ENCODE data around the gene BAIAP2L1.

The BAIAP2L1 gene

DNA sequence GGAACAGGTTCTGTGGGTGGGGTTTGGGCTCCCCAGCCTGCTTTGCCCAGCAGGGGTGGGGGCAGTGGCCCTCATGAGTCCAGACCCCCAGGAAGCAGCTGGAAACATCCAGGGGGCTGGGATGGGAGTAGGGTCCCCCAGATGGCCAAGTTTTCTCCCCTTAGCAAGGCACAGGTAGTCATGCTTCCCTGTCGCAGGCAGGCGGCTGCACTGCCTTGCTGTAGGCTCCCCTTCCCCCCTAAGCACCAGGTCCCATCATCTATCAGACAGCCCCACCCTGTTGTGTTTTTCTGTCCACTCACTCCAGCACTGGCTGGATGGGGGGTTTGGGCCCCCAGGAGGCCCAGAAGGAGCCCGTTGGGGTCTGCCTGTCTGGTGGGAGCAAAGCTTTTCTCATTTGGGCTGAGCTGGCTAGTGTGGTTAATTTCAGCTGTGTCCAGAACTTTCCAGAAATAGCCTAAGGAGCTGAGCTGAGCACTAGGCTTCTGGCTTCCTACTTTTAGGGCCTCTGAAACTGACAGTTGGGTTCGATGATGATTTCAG is 111.5 kb downstream of the BAIAP2L1 start:
- Mint-ChIP-seq H3K27me3 (no peaks in the 10 kb centered on the region), H3K9me3 (no peaks in the 10 kb centered on the region), H3K4me3 (no peak overlapping the region), H3K4me1 (peaks cover 8% of the 10 kb centered on the region), H3K27ac (ENCODE audit: low read depth) (no peak overlapping the region), H3K36me3 (ENCODE audit: insufficient read depth) (peaks cover 5% of the 10 kb centered on the region)
- DNase-seq (ENCODE audit: low spot score in 2 of 2) (no peak), ATAC-seq (replicated peaks; ENCODE audit: extremely low read depth, poor library complexity, severe bottlenecking) (no peak)

DNA sequence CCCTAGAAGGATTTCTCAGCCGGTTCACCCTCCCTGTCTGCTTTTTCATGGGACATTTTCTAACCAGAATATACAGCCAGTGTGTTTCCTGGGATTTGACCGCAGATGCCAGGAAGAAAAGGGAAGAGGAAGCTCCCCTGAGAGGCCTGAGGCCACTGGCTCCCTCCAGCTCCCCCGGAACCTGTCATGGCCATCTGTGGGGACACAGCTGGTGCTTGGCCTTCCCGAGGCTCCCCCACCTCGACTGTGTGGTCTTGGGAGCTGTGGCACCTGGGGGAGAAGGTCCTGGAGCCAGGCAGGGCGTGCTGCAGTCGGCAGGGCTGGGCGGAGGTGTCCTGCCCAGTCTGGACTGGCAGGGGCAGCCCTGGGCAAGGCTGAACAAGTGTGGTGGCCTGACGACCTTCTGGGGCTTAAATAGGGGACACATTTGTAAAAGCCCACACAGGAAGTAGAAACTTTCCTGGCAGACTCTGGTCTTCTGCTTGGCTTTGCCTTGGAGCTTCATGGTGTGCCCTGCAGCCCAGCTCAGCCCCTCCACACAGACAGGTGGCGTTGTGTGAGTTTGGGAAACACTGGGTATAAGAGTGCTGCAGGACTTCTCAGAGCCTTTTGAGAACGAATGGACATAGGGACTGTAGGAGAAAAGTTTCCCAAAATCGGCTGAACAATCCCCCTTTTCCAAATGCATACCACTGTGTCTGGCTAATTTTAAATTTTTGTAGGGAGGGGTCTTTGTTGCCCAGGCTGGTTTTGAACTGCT is 112.6 kb downstream of the BAIAP2L1 start:
- no peaks in the 10 kb centered on the region for H3K9me3 Mint-ChIP-seq
- H3K27ac Mint-ChIP-seq (ENCODE audit: low read depth), result no peak overlapping the region
- H3K27me3 Mint-ChIP-seq, result no peaks in the 10 kb centered on the region
- no peak overlapping the region for H3K4me3 Mint-ChIP-seq
- H3K36me3 Mint-ChIP-seq (ENCODE audit: insufficient read depth), result peaks cover 4% of the 10 kb centered on the region
- H3K4me1 Mint-ChIP-seq, result peaks cover 14% of the 10 kb centered on the region
- DNase-seq (ENCODE audit: low spot score in 2 of 2), result no peak
- ATAC-seq (replicated peaks; ENCODE audit: extremely low read depth, poor library complexity, severe bottlenecking), result no peak

DNA sequence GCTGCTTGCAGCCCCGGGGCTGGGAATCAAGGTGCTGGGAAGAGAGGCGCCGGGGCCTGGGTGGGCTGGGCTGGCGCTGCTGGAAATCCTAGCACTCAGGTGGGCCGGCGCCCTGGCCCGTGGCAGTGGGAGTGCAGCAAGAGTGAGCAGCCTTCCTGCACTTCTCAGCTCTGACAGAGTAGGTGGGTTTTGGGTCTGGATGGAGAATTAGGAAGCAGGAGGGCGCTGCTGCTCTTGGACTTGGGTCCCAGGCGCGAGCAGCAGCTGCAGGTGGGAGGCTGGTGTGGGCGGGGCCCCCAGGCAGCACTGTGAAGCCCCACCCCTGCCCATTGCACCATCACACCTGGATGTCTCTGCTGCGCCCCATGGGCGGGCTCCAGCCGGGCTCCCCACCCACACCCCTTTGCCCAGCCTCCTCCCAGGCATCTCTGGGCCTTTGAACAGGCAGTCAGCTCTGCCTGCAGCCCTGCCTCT is 113.4 kb downstream of the BAIAP2L1 start:
- peaks cover 21% of the 10 kb centered on the region for H3K4me1 Mint-ChIP-seq
- H3K9me3 Mint-ChIP-seq, result no peaks in the 10 kb centered on the region
- no peak overlapping the region for H3K27ac Mint-ChIP-seq (ENCODE audit: low read depth)
- DNase-seq (ENCODE audit: low spot score in 2 of 2), result no peak
- no peak overlapping the region for H3K4me3 Mint-ChIP-seq
- ATAC-seq (replicated peaks; ENCODE audit: extremely low read depth, poor library complexity, severe bottlenecking), result no peak
- H3K27me3 Mint-ChIP-seq, result no peaks in the 10 kb centered on the region
- H3K36me3 Mint-ChIP-seq (ENCODE audit: insufficient read depth), result peaks cover 6% of the 10 kb centered on the region

- no peak overlapping the region for H3K27ac Mint-ChIP-seq (ENCODE audit: low read depth)
- ATAC-seq (replicated peaks; ENCODE audit: extremely low read depth, poor library complexity, severe bottlenecking), result no peak
- H3K36me3 Mint-ChIP-seq (ENCODE audit: insufficient read depth), result peaks cover 8% of the 10 kb centered on the region
- no peak for DNase-seq (ENCODE audit: low spot score in 2 of 2)
- H3K4me1 Mint-ChIP-seq, result peaks cover 24% of the 10 kb centered on the region
- no peaks in the 10 kb centered on the region for H3K9me3 Mint-ChIP-seq
- no peak overlapping the region for H3K4me3 Mint-ChIP-seq
- H3K27me3 Mint-ChIP-seq, result no peaks in the 10 kb centered on the region
These were observed 114.0 kb downstream of the BAIAP2L1 start for GRCh38 chr7:98286701-98287485.

- Mint-ChIP-seq H3K27me3 (no peaks in the 10 kb centered on the region), H3K4me1 (peaks cover 24% of the 10 kb centered on the region), H3K4me3 (no peak overlapping the region), H3K27ac (ENCODE audit: low read depth) (no peak overlapping the region), H3K36me3 (ENCODE audit: insufficient read depth) (peaks cover 8% of the 10 kb centered on the region), H3K9me3 (no peaks in the 10 kb centered on the region)
- ATAC-seq (replicated peaks; ENCODE audit: extremely low read depth, poor library complexity, severe bottlenecking) (no peak), DNase-seq (ENCODE audit: low spot score in 2 of 2) (no peak)
These were observed 114.8 kb downstream of the BAIAP2L1 start for GRCh38 chr7:98286093-98286539.

- peak overlapping the region; percentile 87 for H3K27ac Mint-ChIP-seq (ENCODE audit: low read depth)
- peak overlapping the region; percentile 51 for H3K4me3 Mint-ChIP-seq
- DNase-seq (ENCODE audit: low spot score in 2 of 2), result no peak
- H3K4me1 Mint-ChIP-seq, result peaks cover 24% of the 10 kb centered on the region
- ATAC-seq (replicated peaks; ENCODE audit: extremely low read depth, poor library complexity, severe bottlenecking), result no peak
- no peaks in the 10 kb centered on the region for H3K9me3 Mint-ChIP-seq
- H3K27me3 Mint-ChIP-seq, result no peaks in the 10 kb centered on the region
- peaks cover 8% of the 10 kb centered on the region for H3K36me3 Mint-ChIP-seq (ENCODE audit: insufficient read depth)
These were observed 115.5 kb downstream of the BAIAP2L1 start for GRCh38 chr7:98285157-98286092.

GRCh38 chr7:98284335-98285036 is 116.4 kb downstream of the BAIAP2L1 start:
- ATAC-seq (replicated peaks; ENCODE audit: extremely low read depth, poor library complexity, severe bottlenecking) (no peak), DNase-seq (ENCODE audit: low spot score in 2 of 2) (no peak)
- Mint-ChIP-seq H3K27me3 (no peaks in the 10 kb centered on the region), H3K4me1 (peaks cover 24% of the 10 kb centered on the region), H3K36me3 (ENCODE audit: insufficient read depth) (peaks cover 8% of the 10 kb centered on the region), H3K9me3 (no peaks in the 10 kb centered on the region), H3K4me3 (peak overlapping the region; percentile 51), H3K27ac (ENCODE audit: low read depth) (peak overlapping the region; percentile 87)

DNA sequence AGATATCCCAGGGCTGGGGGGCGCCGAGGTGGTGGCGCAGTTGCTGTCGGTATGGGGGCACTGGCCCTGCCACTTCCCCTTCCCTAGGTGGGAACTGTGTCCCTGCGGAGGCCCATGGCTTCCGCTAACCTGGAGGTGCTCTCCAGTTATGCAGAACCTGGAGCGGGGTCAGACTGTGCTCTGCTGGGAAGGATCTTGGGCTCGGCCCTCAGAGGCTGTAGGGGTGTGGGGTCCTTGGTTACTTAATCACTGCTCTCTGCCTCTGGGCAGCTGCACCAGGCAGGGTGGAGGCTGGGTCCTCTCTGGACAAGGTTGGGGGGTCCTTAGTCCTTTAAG is 117.0 kb downstream of the BAIAP2L1 start:
- no peaks in the 10 kb centered on the region for H3K27me3 Mint-ChIP-seq

DNA sequence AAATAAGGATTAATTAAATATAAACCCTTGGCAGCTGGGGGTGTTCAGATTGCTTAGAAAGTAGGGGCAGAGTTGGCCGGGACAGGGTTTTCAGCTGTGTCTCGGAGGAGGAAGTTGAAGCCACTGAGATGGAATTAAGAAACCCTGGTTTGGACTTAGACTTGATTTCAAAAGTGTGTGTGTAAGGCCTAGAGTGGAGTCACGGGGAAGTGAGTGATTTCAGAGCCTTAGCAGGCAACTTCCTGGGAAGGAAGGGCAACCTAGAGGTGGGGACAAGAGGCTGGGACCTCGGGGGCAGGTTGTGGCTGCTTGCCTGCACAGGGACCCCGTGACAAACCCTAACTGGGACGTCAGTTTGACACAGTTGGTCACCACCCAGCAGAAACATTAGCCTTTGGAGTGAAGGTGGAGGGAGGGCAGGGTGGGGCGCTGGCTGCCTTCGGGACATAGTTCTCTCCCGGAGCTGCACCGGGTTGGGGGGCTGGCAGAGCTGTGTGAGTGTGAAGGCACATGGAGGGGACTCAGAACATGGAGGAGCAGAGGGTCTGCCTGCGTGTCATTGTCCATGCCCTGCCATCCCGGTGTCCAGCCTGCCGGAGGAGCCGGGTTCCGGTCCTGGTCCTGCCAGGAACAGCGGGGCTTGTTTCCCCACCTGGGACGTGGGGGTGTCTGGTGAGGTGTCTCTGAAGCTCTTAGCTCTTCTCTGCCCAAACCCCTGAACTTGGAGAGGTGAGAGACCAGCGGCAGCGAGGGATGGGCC is 117.6 kb downstream of the BAIAP2L1 start:
- Mint-ChIP-seq H3K27ac (ENCODE audit: low read depth) (peak overlapping the region; percentile 71), H3K4me1 (peaks cover 24% of the 10 kb centered on the region), H3K9me3 (no peaks in the 10 kb centered on the region), H3K27me3 (no peaks in the 10 kb centered on the region), H3K4me3 (peak overlapping the region; percentile 76), H3K36me3 (ENCODE audit: insufficient read depth) (peaks cover 9% of the 10 kb centered on the region)
- DNase-seq (ENCODE audit: low spot score in 2 of 2) (no peak), ATAC-seq (replicated peaks; ENCODE audit: extremely low read depth, poor library complexity, severe bottlenecking) (no peak)

More for the DNA sequence above, 117.0 kb downstream of the BAIAP2L1 start:
- Mint-ChIP-seq H3K36me3 (ENCODE audit: insufficient read depth) (peaks cover 8% of the 10 kb centered on the region), H3K4me1 (peaks cover 24% of the 10 kb centered on the region), H3K4me3 (peak overlapping the region; percentile 51), H3K9me3 (no peaks in the 10 kb centered on the region), H3K27ac (ENCODE audit: low read depth) (no peak overlapping the region)
- ATAC-seq (replicated peaks; ENCODE audit: extremely low read depth, poor library complexity, severe bottlenecking) (no peak), DNase-seq (ENCODE audit: low spot score in 2 of 2) (no peak)

DNA sequence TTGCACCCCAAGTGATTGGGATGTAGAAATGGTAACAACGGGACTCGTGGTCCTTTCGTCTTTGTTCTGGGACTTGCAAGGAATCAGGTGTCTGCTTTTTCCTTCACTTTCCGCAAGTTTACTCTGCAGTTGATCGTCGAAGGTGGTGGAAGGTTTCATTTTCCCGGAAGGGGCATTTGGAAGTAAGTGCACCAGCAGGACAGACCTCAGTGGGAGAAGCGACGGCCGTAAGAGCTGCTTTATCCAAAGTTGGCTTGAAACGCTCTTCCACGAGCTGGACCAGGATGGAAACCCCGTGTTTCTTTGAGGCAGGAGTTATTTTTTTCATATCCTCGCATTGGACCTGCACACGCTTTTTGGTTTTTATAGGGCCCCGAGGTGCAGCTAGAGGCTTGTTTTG is 118.2 kb downstream of the BAIAP2L1 start:
- H3K27me3 Mint-ChIP-seq, result no peaks in the 10 kb centered on the region
- peaks cover 9% of the 10 kb centered on the region for H3K36me3 Mint-ChIP-seq (ENCODE audit: insufficient read depth)
- DNase-seq (ENCODE audit: low spot score in 2 of 2), result no peak
- H3K27ac Mint-ChIP-seq (ENCODE audit: low read depth), result peak overlapping the region; percentile 71
- no peaks in the 10 kb centered on the region for H3K9me3 Mint-ChIP-seq
- ATAC-seq (replicated peaks; ENCODE audit: extremely low read depth, poor library complexity, severe bottlenecking), result no peak
- peak overlapping the region; percentile 76 for H3K4me3 Mint-ChIP-seq
- peaks cover 24% of the 10 kb centered on the region for H3K4me1 Mint-ChIP-seq
